ENCODE results near the gene TNFAIP2. TPM values are rescaled to one million over a fixed set of nuclear protein-coding genes. Genes with fewer than 3 reads are reported as not detected.
A peak's percentile ranks its signal among the peaks of the same experiment; 100 is the strongest.

Gene TNFAIP2
- total RNA-seq, 1 experiment from 2014 or later: 366 TPM

GRCh38 chr14:103121121-103121845 is 2.0 kb upstream of the TNFAIP2 start:
- ChIA-PET CTCF (interaction anchor here (1.8 kb wide), 1 partner anchor 16 kb away, joined by 7 read pairs; no protein-coding TSS in a partner anchor), POLR2A (ENCODE audit: unreplicated experiment) (no interaction called here)
- DNase-seq: peak in 1 of 2 experiments; percentile 58
- H3K4me1 ChIP-seq (replicated peaks; ENCODE audit: insufficient read depth): peaks cover 60% of the 10 kb centered on the region
- peak overlapping the region; percentile 39 for H3K27ac ChIP-seq
- no peak overlapping the region for H2AFZ ChIP-seq
- H3K79me2 ChIP-seq (ENCODE audit: low read depth): peaks cover 34% of the 10 kb centered on the region
- H3K9me2 ChIP-seq (ENCODE audit: insufficient read depth): no peaks in the 10 kb centered on the region
- TF ChIP-seq EZH2 (IDR thresholded peaks at IDR 0.05; ENCODE audit: low read depth): no peak
- TF ChIP-seq, protein P1, sequence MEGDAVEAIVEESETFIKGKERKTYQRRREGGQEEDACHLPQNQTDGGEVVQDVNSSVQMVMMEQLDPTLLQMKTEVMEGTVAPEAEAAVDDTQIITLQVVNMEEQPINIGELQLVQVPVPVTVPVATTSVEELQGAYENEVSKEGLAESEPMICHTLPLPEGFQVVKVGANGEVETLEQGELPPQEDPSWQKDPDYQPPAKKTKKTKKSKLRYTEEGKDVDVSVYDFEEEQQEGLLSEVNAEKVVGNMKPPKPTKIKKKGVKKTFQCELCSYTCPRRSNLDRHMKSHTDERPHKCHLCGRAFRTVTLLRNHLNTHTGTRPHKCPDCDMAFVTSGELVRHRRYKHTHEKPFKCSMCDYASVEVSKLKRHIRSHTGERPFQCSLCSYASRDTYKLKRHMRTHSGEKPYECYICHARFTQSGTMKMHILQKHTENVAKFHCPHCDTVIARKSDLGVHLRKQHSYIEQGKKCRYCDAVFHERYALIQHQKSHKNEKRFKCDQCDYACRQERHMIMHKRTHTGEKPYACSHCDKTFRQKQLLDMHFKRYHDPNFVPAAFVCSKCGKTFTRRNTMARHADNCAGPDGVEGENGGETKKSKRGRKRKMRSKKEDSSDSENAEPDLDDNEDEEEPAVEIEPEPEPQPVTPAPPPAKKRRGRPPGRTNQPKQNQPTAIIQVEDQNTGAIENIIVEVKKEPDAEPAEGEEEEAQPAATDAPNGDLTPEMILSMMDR (conservative IDR thresholded peaks at IDR 0.05): no peak
- H3K4me3 ChIP-seq: no peak overlapping the region
- no peaks in the 10 kb centered on the region for H3K9me3 ChIP-seq (ENCODE audit: insufficient read depth, low read depth)
- H3K4me2 ChIP-seq: peak overlapping the region; percentile 99
- H4K20me1 ChIP-seq (ENCODE audit: insufficient read depth): peaks cover 24% of the 10 kb centered on the region
- BruUV-seq (replicated peaks): no TSS peak
- H3F3A ChIP-seq (ENCODE audit: insufficient read depth, low read depth): peaks cover 59% of the 10 kb centered on the region
- H3K36me3 ChIP-seq (ENCODE audit: low read depth): peaks cover 22% of the 10 kb centered on the region
- intact Hi-C loops (cut with micrococcal nuclease; ENCODE audit: unreplicated experiment): no loop called here
- H3K27me3 ChIP-seq (ENCODE audit: insufficient read depth, low read depth): no peaks in the 10 kb centered on the region

- Histone ChIP-seq H3K36me3 (ENCODE audit: low read depth) (peaks cover 26% of the 10 kb centered on the region), H3F3A (ENCODE audit: insufficient read depth, low read depth) (peaks cover 56% of the 10 kb centered on the region), H3K27ac (peak overlapping the region; percentile 86), H3K9me2 (ENCODE audit: insufficient read depth) (no peaks in the 10 kb centered on the region), H4K20me1 (ENCODE audit: insufficient read depth) (peaks cover 28% of the 10 kb centered on the region), H3K4me1 (replicated peaks; ENCODE audit: insufficient read depth) (peaks cover 55% of the 10 kb centered on the region), H3K9me3 (ENCODE audit: insufficient read depth, low read depth) (no peaks in the 10 kb centered on the region), H3K4me3 (peak overlapping the region; percentile 81), H3K27me3 (ENCODE audit: insufficient read depth, low read depth) (no peaks in the 10 kb centered on the region), H3K79me2 (ENCODE audit: low read depth) (peaks cover 40% of the 10 kb centered on the region), H2AFZ (peak overlapping the region; percentile 65; the same call in 1 of the 2 replicates), H3K4me2 (peak overlapping the region; percentile 99)
- peak; percentile 100 for DNase-seq
- BruUV-seq (replicated peaks): no TSS peak
- POLR2A ChIA-PET (ENCODE audit: unreplicated experiment): no interaction called here
- CTCF ChIA-PET: interaction anchor here (1.8 kb wide), 1 partner anchor 17 kb away, joined by 7 read pairs; no protein-coding TSS in a partner anchor
- TF ChIP-seq, protein P1 (conservative IDR thresholded peaks at IDR 0.05): no peak
- no peak for TF ChIP-seq EZH2 (IDR thresholded peaks at IDR 0.05; ENCODE audit: low read depth)
- intact Hi-C loops (cut with micrococcal nuclease; ENCODE audit: unreplicated experiment): loop anchor here (1.0 kb wide), 2 partner anchors 17 to 44 kb away; no protein-coding TSS in a partner anchor
Measured at GRCh38 chr14:103121846-103122584, 1.2 kb upstream of the TNFAIP2 start.

DNA sequence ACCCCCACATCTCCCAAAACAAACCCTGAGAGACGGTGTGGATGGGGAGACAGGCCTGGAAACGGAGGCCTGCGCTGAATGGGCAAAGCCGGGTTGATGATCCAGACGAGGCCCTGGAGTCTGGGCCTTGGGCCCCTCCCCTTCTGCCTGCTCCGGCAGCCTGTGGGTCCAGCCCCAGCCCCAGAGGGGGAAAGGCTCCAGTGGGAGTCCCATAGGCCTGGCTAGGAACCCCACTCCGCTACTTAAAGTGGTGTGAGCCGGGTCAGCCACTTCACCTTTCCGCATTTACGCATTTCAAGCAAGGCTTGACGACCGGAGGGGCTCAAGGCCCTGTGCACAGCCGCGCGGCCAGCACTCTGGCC is 695 bp upstream of the TNFAIP2 start:
- DNase-seq: peak in 1 of 2 experiments; percentile 73
- Histone ChIP-seq H3K4me1 (replicated peaks; ENCODE audit: insufficient read depth) (peaks cover 52% of the 10 kb centered on the region), H3K4me2 (peak overlapping the region; percentile 99), H3K36me3 (ENCODE audit: low read depth) (peaks cover 29% of the 10 kb centered on the region), H3K4me3 (peak overlapping the region; percentile 81), H4K20me1 (ENCODE audit: insufficient read depth) (peaks cover 30% of the 10 kb centered on the region), H3K79me2 (ENCODE audit: low read depth) (peaks cover 43% of the 10 kb centered on the region), H3K9me3 (ENCODE audit: insufficient read depth, low read depth) (no peaks in the 10 kb centered on the region), H3K27ac (peak overlapping the region; percentile 86), H2AFZ (peak overlapping the region; percentile 65), H3F3A (ENCODE audit: insufficient read depth, low read depth) (peaks cover 57% of the 10 kb centered on the region), H3K27me3 (ENCODE audit: insufficient read depth, low read depth) (no peaks in the 10 kb centered on the region), H3K9me2 (ENCODE audit: insufficient read depth) (no peaks in the 10 kb centered on the region)
- TSS peak; percentile 36 for BruUV-seq (replicated peaks)
- intact Hi-C loops (cut with micrococcal nuclease; ENCODE audit: unreplicated experiment): loop anchor here (1.0 kb wide), 2 partner anchors 17 to 44 kb away; no protein-coding TSS in a partner anchor
- TF ChIP-seq EZH2 (IDR thresholded peaks at IDR 0.05; ENCODE audit: low read depth): no peak
- TF ChIP-seq, protein P1 (conservative IDR thresholded peaks at IDR 0.05): 0 out of 2 replicates have a peak, but pooled peaks have one; percentile 22
- POLR2A ChIA-PET (ENCODE audit: unreplicated experiment): no interaction called here
- CTCF ChIA-PET: no interaction called here

Data from PC-9 (cell line).